Measurements from ENCODE around the gene PDXK. TPM values are rescaled to one million over a fixed set of nuclear protein-coding genes. Genes with fewer than 3 reads are reported as not detected.

PDXK gene
- total and polyA plus RNA-seq, 10 of the 15 experiments (the other 5 are each of a cell fraction or from before 2014, with no cell fraction given) = 3.7 to 141 (median 60.0) TPM

- peak overlapping the region; percentile 74 for H3K9ac ChIP-seq (ENCODE audit: control insufficient read depth, insufficient read depth, low read length)
- no peak overlapping the region for H3K4me3 ChIP-seq
- under 1% methylated on average over 13 of the region's 14 CpGs for WGBS (ENCODE audit: insufficient coverage, insufficient replicate concordance, low lambda C conversion rate, missing lambda C conversion rate)
- ChIA-PET POLR2A (interaction anchor here (0.6 to 1.6 kb wide), 9 partner anchors 16 to 208 kb away, joined by 3 to 9 read pairs (median 4); partner anchors contain the start of gene RRP1), CTCF (interaction anchor here (0.7 to 1.9 kb wide), 2 partner anchors 16 to 133 kb away, joined by 4 to 5 read pairs; partner anchors contain the start of gene RRP1), RAD21 (ENCODE audit: unreplicated experiment) (interaction anchor here (0.6 to 1.6 kb wide), 9 partner anchors 12 to 133 kb away, joined by 3 to 9 read pairs (median 3); partner anchors contain the start of gene RRP1), SMC1A (ENCODE audit: uncharacterized antibody, unreplicated experiment) (interaction anchor here (0.8 to 1.7 kb wide), 3 partner anchors 15 to 116 kb away, joined by 3 to 5 read pairs (median 4); no protein-coding TSS in a partner anchor)
- in situ Hi-C loops (cut with MboI) (loop anchor here (5.0 kb wide), 2 partner anchors 117 to 172 kb away; no protein-coding TSS in a partner anchor), intact Hi-C loops (cut with micrococcal nuclease; ENCODE audit: unreplicated experiment) (loop anchor here (1.0 kb wide), 2 partner anchors 16 to 115 kb away; partner anchors contain the start of gene RRP1)
- H3K27me3 ChIP-seq (replicated peaks in 1 of 2; ENCODE audit: control insufficient read depth in 2 of 2, insufficient read depth in 2 of 2, low read length in 1 of 2) = no peaks in the 10 kb centered on the region
- no peaks in the 10 kb centered on the region for H3K9me3 ChIP-seq (replicated peaks; ENCODE audit: control insufficient read depth, insufficient read depth, low read length)
- peak; percentile 94 for ATAC-seq
- H3K4me1 ChIP-seq (ENCODE audit: control insufficient read depth, insufficient read depth, low read length) = peaks cover 49% of the 10 kb centered on the region
- peak overlapping the region; percentile 98 for H3K27ac ChIP-seq (ENCODE audit: control insufficient read depth, insufficient read depth)
- no peaks in the 10 kb centered on the region for H4K20me1 ChIP-seq (ENCODE audit: control insufficient read depth, insufficient read depth)
- H3K36me3 ChIP-seq (ENCODE audit: control insufficient read depth in 2 of 2, insufficient read depth in 2 of 2, low read length in 1 of 2) = peaks cover 11 to 33% of the 10 kb centered on the region in 2 experiments
- peak overlapping the region; percentile 91 for H3K4me2 ChIP-seq (ENCODE audit: control insufficient read depth, insufficient read depth)
- peaks cover 7% of the 10 kb centered on the region for H3K79me2 ChIP-seq (ENCODE audit: control insufficient read depth, insufficient read depth, low read length)
- DNase-seq (ENCODE audit: low read depth, low spot score) = peak; percentile 98
- peak; percentile 98 for FAIRE-seq
- no peak overlapping the region for H2AFZ ChIP-seq (ENCODE audit: control insufficient read depth, low read depth, low read length)
- no TSS peak for BruUV-seq (replicated peaks)
- TF ChIP-seq NRF1 (conservative IDR thresholded peaks at IDR 0.05; ENCODE audit: low read depth, low read length) (0 out of 2 replicates have a peak, but pooled peaks have one; percentile 34), TBL1XR1 (IDR thresholded peaks at IDR 0.05; ENCODE audit: low read depth, low read length) (peak; percentile 88; the same call in 1 of the 2 replicates), SMC3 (IDR thresholded peaks at IDR 0.05; ENCODE audit: borderline replicate concordance, low read length) (0 out of 2 replicates have a peak, but pooled peaks have one; percentile 4), ZNF274 (IDR thresholded peaks at IDR 0.05; ENCODE audit: insufficient read depth, insufficient read length) (no peak), BMI1 (IDR thresholded peaks at IDR 0.05; ENCODE audit: borderline replicate concordance) (peak; percentile 27; the same call in 1 of the 2 replicates), DPF2 (IDR thresholded peaks at IDR 0.05) (0 out of 2 replicates have a peak, but pooled peaks have one; percentile 39), MTA3 (IDR thresholded peaks at IDR 0.05; ENCODE audit: borderline replicate concordance, low read length) (no peak), IKZF1 (conservative IDR thresholded peaks at IDR 0.05) (peak; percentile 77; the same call in 1 of the 2 replicates), GATAD2B (conservative IDR thresholded peaks at IDR 0.05; ENCODE audit: low read depth) (peak; percentile 84; the same call in 1 of the 2 replicates), ZBED1 (IDR thresholded peaks at IDR 0.05; ENCODE audit: borderline replicate concordance) (peak; percentile 61; the same call in 1 of the 2 replicates), EED (IDR thresholded peaks at IDR 0.05; ENCODE audit: low read depth) (peak; percentile 72), ATF7 (IDR thresholded peaks at IDR 0.05; ENCODE audit: low read depth) (peak; percentile 88), SKIL (IDR thresholded peaks at IDR 0.05; ENCODE audit: low read depth, poor library complexity, severe bottlenecking) (peak; percentile 96), EP300 (IDR thresholded peaks at IDR 0.05; ENCODE audit: borderline replicate concordance in 1 of 2, control insufficient read depth in 1 of 2, low read depth in 2 of 2, low read length in 2 of 2) (peak; percentile 88 to 94; a peak in 3 of 4 replicates), MXI1 (IDR thresholded peaks at IDR 0.05; ENCODE audit: low read depth, low read length) (peak; percentile 97), MEF2B (IDR thresholded peaks at IDR 0.05; ENCODE audit: partially characterized antibody, poor library complexity, severe bottlenecking) (peak; percentile 98), KAT2A (conservative IDR thresholded peaks at IDR 0.05; ENCODE audit: control insufficient read depth, low read depth, low read length) (no peak), YY1 (IDR thresholded peaks at IDR 0.05; ENCODE audit: low read depth, low read length) (peak; percentile 89), ASH2L (IDR thresholded peaks at IDR 0.05; ENCODE audit: borderline replicate concordance, low read depth) (0 out of 2 replicates have a peak, but pooled peaks have one; percentile 43), ZNF207 (IDR thresholded peaks at IDR 0.05; ENCODE audit: borderline replicate concordance) (peak; percentile 60; the same call in 1 of the 2 replicates), NBN (IDR thresholded peaks at IDR 0.05) (peak; percentile 90; the same call in 1 of the 2 replicates), USF1 (IDR thresholded peaks at IDR 0.05; ENCODE audit: borderline replicate concordance, extremely low read length, insufficient read depth, low read depth, low read length) (no peak)
Observed at GRCh38 chr21:43805275-43805800, 86.4 kb downstream of the PDXK start.

All from GM12878 (cell line).